ENCODE data around the gene DCP1B.

The DCP1B gene

GRCh38 chr12:1918081-1918883 lies 86.0 kb downstream of the DCP1B start, which contains the start of gene CACNA2D4:
Gene CACNA2D4, minus strand, starts transcription at chr12:1918652. Its CDS starts 179 bp downstream, at chr12:1918473.
- no peak for DNase-seq

- peak; percentile 70 for DNase-seq
Observed at GRCh38 chr12:1917172-1918070, 86.8 kb downstream of the DCP1B start.

- DNase-seq: peak; percentile 90
Observed at GRCh38 chr12:1916371-1917171, 87.7 kb downstream of the DCP1B start.

GRCh38 chr12:1915082-1915968 lies 88.9 kb downstream of the DCP1B start:
- DNase-seq: no peak

GRCh38 chr12:1914114-1914911 lies 89.9 kb downstream of the DCP1B start:
- DNase-seq: no peak

- DNase-seq: no peak
Observed at GRCh38 chr12:1913377-1914113, 90.7 kb downstream of the DCP1B start.

GRCh38 chr12:1912580-1913376 lies 91.5 kb downstream of the DCP1B start:
- no peak for DNase-seq

GRCh38 chr12:1911598-1912575 lies 92.4 kb downstream of the DCP1B start:
- peak; percentile 98 for DNase-seq

GRCh38 chr12:1910468-1910867 lies 93.8 kb downstream of the DCP1B start:
- DNase-seq: no peak

GRCh38 chr12:1908758-1909157 lies 95.5 kb downstream of the DCP1B start:
- DNase-seq: no peak

GRCh38 chr12:1907652-1908611 lies 96.3 kb downstream of the DCP1B start:
- no peak for DNase-seq

GRCh38 chr12:1906579-1906978 lies 97.7 kb downstream of the DCP1B start:
- no peak for DNase-seq

GRCh38 chr12:1904875-1905274 lies 99.4 kb downstream of the DCP1B start:
- DNase-seq: no peak

GRCh38 chr12:1896964-1897363 lies 107.3 kb downstream of the DCP1B start:
- DNase-seq: no peak

Measured in NCI-H1092 treated with DMSO at 0.1 percent for 48 hours (cell line).